Liver (tissue), 2 donors: ENCODE results near the gene TMEM145.

Source experiments
- YY1 ChIP-seq: IDR thresholded peaks from 2 replicates; pipeline ENCODE4 v1.6.1; 2016; ENCODE audit warnings: antibody characterized with exemption, mild to moderate bottlenecking
- TF ChIP-seq, protein P1 (sequence below): fragments of 150-350 bp; IDR thresholded peaks from 2 replicates; pipeline ENCODE4 v1.5.1; 2017; ENCODE audit warnings: improper control_type of control experiment, low read depth, low read length; ENCODE audit not compliant: missing input control
- donor health status: healthy.

DNA sequence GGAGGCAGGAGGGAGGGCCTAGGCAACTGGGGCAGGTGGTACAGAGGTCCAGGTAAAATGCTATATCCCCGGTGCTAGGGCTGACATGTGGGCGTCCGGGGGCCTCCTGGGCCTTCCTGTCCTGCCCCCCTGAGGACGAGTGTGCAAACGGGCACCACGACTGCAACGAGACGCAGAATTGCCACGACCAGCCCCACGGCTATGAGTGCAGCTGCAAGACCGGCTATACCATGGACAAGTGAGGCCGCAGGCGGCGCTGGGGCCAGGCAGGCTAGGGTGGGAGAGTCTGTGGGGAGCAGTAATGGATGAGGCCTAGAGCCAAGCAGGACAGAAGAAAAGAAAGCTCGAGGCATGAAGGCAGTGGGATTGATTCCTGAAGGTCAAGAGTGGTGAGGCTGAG is 55.7 kb downstream of the TMEM145 start:
- TF ChIP-seq, protein P1, sequence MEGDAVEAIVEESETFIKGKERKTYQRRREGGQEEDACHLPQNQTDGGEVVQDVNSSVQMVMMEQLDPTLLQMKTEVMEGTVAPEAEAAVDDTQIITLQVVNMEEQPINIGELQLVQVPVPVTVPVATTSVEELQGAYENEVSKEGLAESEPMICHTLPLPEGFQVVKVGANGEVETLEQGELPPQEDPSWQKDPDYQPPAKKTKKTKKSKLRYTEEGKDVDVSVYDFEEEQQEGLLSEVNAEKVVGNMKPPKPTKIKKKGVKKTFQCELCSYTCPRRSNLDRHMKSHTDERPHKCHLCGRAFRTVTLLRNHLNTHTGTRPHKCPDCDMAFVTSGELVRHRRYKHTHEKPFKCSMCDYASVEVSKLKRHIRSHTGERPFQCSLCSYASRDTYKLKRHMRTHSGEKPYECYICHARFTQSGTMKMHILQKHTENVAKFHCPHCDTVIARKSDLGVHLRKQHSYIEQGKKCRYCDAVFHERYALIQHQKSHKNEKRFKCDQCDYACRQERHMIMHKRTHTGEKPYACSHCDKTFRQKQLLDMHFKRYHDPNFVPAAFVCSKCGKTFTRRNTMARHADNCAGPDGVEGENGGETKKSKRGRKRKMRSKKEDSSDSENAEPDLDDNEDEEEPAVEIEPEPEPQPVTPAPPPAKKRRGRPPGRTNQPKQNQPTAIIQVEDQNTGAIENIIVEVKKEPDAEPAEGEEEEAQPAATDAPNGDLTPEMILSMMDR = no peak
- TF ChIP-seq YY1 = no peak
